ENCODE results near the gene PER2. TPM values are rescaled to one million over a fixed set of nuclear protein-coding genes. Genes with fewer than 3 reads are reported as not detected.

PER2 gene
- total and polyA plus RNA-seq, 8 donors: 4.4 to 188 (median 23.2) TPM

- peaks cover 0 to 12% (median 3%) of the 10 kb centered on the region in 3 donors for H3K27me3 ChIP-seq
- H3K4me3 ChIP-seq: no peak overlapping the region
- DNase-seq: no peak
- no peaks in the 10 kb centered on the region for H3K36me3 ChIP-seq
- peaks cover 0 to 31% (median 24%) of the 10 kb centered on the region in 4 donors for H3K4me1 ChIP-seq
- intact Hi-C loops (cut with DNase I; ENCODE audit: low total_unique reads): no loop called here
- WGBS, 5 donors: 76 to 91% (median 87%) methylated on average over 12 of the region's 12 CpGs
- H3K27ac ChIP-seq: no peak overlapping the region
- TF ChIP-seq CTCF (IDR thresholded peaks at IDR 0.05): no peak
- no peak for TF ChIP-seq POLR2A (IDR thresholded peaks at IDR 0.05)
- no peaks in the 10 kb centered on the region for H3K9me3 ChIP-seq
Measured at GRCh38 chr2:238233625-238234024, 54.8 kb downstream of the PER2 start.

- Histone ChIP-seq H3K4me3 (peak overlapping the region; percentile 42 to 66 (median 60)), H3K4me1 (peaks cover 0 to 47% (median 23%) of the 10 kb centered on the region in 4 donors), H3K9me3 (no peaks in the 10 kb centered on the region), H3K36me3 (no peaks in the 10 kb centered on the region), H3K27ac (peak overlapping the region in 1 of 5 donors; percentile 73), H3K27me3 (peaks cover 0 to 6% (median 0%) of the 10 kb centered on the region in 3 donors)
- TF ChIP-seq CTCF (IDR thresholded peaks at IDR 0.05): no peak
- no peak for TF ChIP-seq POLR2A (IDR thresholded peaks at IDR 0.05)
- TF ChIP-seq POLR2AphosphoS5 (IDR thresholded peaks at IDR 0.05): no peak
- no peak for TF ChIP-seq EP300 (IDR thresholded peaks at IDR 0.05)
- no peak for DNase-seq
- WGBS, 5 donors: 59 to 64% (median 61%) methylated on average over 21 of the region's 21 CpGs
- intact Hi-C loops (cut with DNase I; ENCODE audit: low total_unique reads): no loop called here
Measured at GRCh38 chr2:238231809-238232208, 56.6 kb downstream of the PER2 start.

GRCh38 chr2:238231251-238231793, 57.1 kb downstream of the PER2 start:
- TF ChIP-seq POLR2A (IDR thresholded peaks at IDR 0.05) (no peak), POLR2AphosphoS5 (IDR thresholded peaks at IDR 0.05) (peak in 2 of 3 donors; percentile 29 to 49)
- intact Hi-C loops (cut with DNase I; ENCODE audit: low total_unique reads): no loop called here
- Histone ChIP-seq H3K27me3 (peaks cover 0 to 6% (median 0%) of the 10 kb centered on the region in 3 donors), H3K4me1 (peaks cover 0 to 48% (median 23%) of the 10 kb centered on the region in 4 donors), H3K27ac (peak overlapping the region in 4 of 5 donors; percentile 32 to 73 (median 60)), H3K36me3 (peaks cover 0 to 5% (median 0%) of the 10 kb centered on the region in 4 donors), H3K9me3 (no peaks in the 10 kb centered on the region), H3K4me3 (peak overlapping the region; percentile 42 to 66 (median 60))
- 4 to 27% (median 10%) methylated on average over 20 to 46 of the region's 46 CpGs for WGBS, 5 donors
- DNase-seq: peak; percentile 75 to 92

DNA sequence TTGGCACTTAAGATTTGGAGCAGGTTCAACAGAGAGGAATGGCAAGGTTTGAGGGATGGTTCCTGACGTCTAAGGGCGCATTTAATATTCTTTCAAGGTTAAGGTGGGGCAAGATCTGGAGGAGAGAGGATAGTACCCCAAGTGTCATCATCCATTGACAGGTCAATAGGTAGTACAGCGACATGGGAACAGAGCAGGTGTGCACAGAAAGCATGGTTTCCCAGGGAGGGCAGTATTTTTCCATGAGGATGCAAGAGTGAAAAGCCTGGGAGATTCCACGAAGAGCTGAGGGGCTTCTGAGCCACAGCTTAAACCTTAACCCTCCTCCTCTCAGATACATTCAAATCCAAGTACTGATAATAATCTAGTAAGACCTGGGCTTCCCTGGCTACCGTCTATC, 57.7 kb downstream of the PER2 start:
- 66 to 86% (median 80%) methylated on average over 5 of the region's 5 CpGs for WGBS, 5 donors
- H3K9me3 ChIP-seq: no peaks in the 10 kb centered on the region
- H3K36me3 ChIP-seq: peaks cover 0 to 5% (median 0%) of the 10 kb centered on the region in 4 donors
- H3K4me3 ChIP-seq: peak overlapping the region; percentile 42 to 66 (median 60)
- TF ChIP-seq CTCF (IDR thresholded peaks at IDR 0.05) (no peak), EP300 (IDR thresholded peaks at IDR 0.05) (no peak), POLR2A (IDR thresholded peaks at IDR 0.05) (no peak), POLR2AphosphoS5 (IDR thresholded peaks at IDR 0.05) (no peak)
- H3K27me3 ChIP-seq: peaks cover 0 to 6% (median 0%) of the 10 kb centered on the region in 3 donors
- no peak for DNase-seq
- intact Hi-C loops (cut with DNase I; ENCODE audit: low total_unique reads): no loop called here
- peaks cover 0 to 53% (median 27%) of the 10 kb centered on the region in 4 donors for H3K4me1 ChIP-seq
- peak overlapping the region in 2 of 5 donors; percentile 71 to 73 for H3K27ac ChIP-seq

DNA sequence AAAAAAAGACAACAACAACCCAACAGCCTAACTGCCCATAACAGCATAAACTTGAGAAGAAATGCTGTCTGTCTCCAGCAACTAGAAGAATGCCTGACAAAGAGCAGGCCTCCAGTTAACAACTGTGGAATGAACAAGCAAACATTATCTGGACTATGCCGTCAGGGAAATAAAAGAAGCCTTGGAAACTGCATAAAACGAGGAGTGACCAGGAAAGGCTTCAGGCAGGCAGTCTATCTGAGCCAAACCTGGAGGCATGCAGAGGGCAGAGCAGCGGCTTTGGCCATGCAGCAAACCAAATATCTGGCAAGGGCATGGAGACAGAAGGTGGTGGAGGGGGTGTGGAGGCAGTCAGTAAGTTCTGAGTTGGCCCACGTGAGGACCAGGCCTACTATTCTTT, 59.7 kb downstream of the PER2 start:
- H3K27ac ChIP-seq: peak overlapping the region in 3 of 5 donors; percentile 5 to 73 (median 52)
- no peak overlapping the region for H3K4me3 ChIP-seq
- peaks cover 0 to 53% (median 24%) of the 10 kb centered on the region in 4 donors for H3K4me1 ChIP-seq
- no peaks in the 10 kb centered on the region for H3K9me3 ChIP-seq
- no peak for TF ChIP-seq POLR2A (IDR thresholded peaks at IDR 0.05)
- TF ChIP-seq POLR2AphosphoS5 (IDR thresholded peaks at IDR 0.05): peak in 2 of 3 donors; percentile 54 to 60
- no peaks in the 10 kb centered on the region for H3K27me3 ChIP-seq
- peak; percentile 40 to 79 for DNase-seq
- WGBS, 5 donors: 22 to 47% (median 41%) methylated on average over 4 of the region's 4 CpGs
- intact Hi-C loops (cut with DNase I; ENCODE audit: low total_unique reads): no loop called here
- peaks cover 0 to 9% (median 3%) of the 10 kb centered on the region in 4 donors for H3K36me3 ChIP-seq
